Tibial nerve (tissue), 4 donors: ENCODE results near the gene FCHSD2.

Experiments used
- EP300 ChIP-seq, 2 donors: sonication (generic); formaldehyde crosslinking; IDR thresholded peaks; one replicate each; pipeline ENCODE4 v1.6.1; 2017; ENCODE audit warnings: antibody characterized with exemption in 2 of 2, mild to moderate bottlenecking in 1 of 2
- POLR2A ChIP-seq, 2 donors: fragments of 450-650 bp; IDR thresholded peaks; one replicate each; pipeline ENCODE4 v1.6.1; 2017; ENCODE audit warnings: antibody characterized with exemption in 2 of 2, mild to moderate bottlenecking in 2 of 2, moderate library complexity in 2 of 2
- TF ChIP-seq, protein P1 (sequence below), 5 experiments: fragments of 200-600 bp in 3 of 5; fragments of 450-650 bp in 2 of 5; sonication (generic) in 3 of 5; IDR thresholded peaks; one replicate each; pipeline ENCODE4 v1.5.1; 2016 to 2019; ENCODE audit warnings: antibody characterized with exemption in 5 of 5, mild to moderate bottlenecking in 3 of 5, moderate library complexity in 2 of 5

DNA sequence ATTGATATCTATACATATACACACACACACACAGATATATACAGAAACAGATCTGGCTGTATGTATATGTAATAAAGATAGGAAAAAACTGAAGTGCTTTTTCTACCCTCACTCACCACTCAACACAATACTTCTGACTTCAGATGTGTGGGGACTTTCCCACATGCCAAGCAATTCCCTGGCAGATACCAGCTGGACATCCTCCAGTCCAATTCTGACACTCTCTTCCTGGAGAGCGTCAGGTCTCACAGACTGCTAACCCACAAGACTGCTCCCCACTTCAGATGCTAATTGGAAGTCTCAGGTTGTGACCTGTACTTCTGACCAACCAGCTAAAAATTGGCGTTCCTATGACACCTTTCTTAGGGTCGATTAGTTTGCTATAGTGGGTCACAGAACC, 187.3 kb downstream of the FCHSD2 start:
- TF ChIP-seq, protein P1, sequence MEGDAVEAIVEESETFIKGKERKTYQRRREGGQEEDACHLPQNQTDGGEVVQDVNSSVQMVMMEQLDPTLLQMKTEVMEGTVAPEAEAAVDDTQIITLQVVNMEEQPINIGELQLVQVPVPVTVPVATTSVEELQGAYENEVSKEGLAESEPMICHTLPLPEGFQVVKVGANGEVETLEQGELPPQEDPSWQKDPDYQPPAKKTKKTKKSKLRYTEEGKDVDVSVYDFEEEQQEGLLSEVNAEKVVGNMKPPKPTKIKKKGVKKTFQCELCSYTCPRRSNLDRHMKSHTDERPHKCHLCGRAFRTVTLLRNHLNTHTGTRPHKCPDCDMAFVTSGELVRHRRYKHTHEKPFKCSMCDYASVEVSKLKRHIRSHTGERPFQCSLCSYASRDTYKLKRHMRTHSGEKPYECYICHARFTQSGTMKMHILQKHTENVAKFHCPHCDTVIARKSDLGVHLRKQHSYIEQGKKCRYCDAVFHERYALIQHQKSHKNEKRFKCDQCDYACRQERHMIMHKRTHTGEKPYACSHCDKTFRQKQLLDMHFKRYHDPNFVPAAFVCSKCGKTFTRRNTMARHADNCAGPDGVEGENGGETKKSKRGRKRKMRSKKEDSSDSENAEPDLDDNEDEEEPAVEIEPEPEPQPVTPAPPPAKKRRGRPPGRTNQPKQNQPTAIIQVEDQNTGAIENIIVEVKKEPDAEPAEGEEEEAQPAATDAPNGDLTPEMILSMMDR (IDR thresholded peaks at IDR 0.05), result no peak
- TF ChIP-seq POLR2A (IDR thresholded peaks at IDR 0.05), result no peak
- no peak for TF ChIP-seq EP300 (IDR thresholded peaks at IDR 0.05)
